ENCODE measurements around the gene TAS2R46.
"Not testable (repeated sequence)": the region's sequence is repeated elsewhere in the genome, so short reads cannot be mapped to it uniquely, and the experiment has no call there.

The TAS2R46 gene

GRCh38 chr12:11033959-11034358 lies 28.1 kb downstream of the TAS2R46 start:
- DNase-seq: not testable (repeated sequence)

GRCh38 chr12:11031307-11031706 lies 30.8 kb downstream of the TAS2R46 start, which contains the start of gene TAS2R31:
Gene TAS2R31, minus strand, starts transcription at chr12:11031407. Its CDS starts 72 bp downstream, at chr12:11031335.
- DNase-seq: no peak

- no peak for DNase-seq
Measured at GRCh38 chr12:11026118-11026517, 36.0 kb downstream of the TAS2R46 start.

GRCh38 chr12:11023387-11023786 lies 38.7 kb downstream of the TAS2R46 start:
- DNase-seq: no peak

- no peak for DNase-seq
Measured at GRCh38 chr12:11022520-11022919, 39.6 kb downstream of the TAS2R46 start, which contains the start of gene TAS2R19. Gene TAS2R19, minus strand, starts transcription at chr12:11022620. Its CDS starts 49 bp downstream, at chr12:11022571.

GRCh38 chr12:11016937-11017336 lies 45.2 kb downstream of the TAS2R46 start:
- no peak for DNase-seq

GRCh38 chr12:11015775-11016430 lies 46.2 kb downstream of the TAS2R46 start:
- no peak for DNase-seq

GRCh38 chr12:11014234-11014633 lies 47.9 kb downstream of the TAS2R46 start:
- DNase-seq: no peak

Measured in activated CD4-positive, alpha-beta T cell treated with anti-CD3 and anti-CD28 coated beads for 1 hour (primary cell).